Gastrocnemius medialis (tissue), 4 donors: ENCODE measurements around the gene SASH1.

Source experiments
- CTCF ChIP-seq, 5 experiments: fragments of 450-650 bp in 3 of 5; fragments of 200-600 bp in 2 of 5; sonication (generic) in 2 of 5; IDR thresholded peaks in 4 of 5; conservative IDR thresholded peaks in 1 of 5; 1 replicate in 4 of 5; 2 replicates in 1 of 5; pipeline ENCODE4 v1.5.1; 2016 to 2019; ENCODE audit warnings: antibody characterized with exemption in 5 of 5, mild to moderate bottlenecking in 3 of 5, moderate library complexity in 3 of 5
- POLR2A ChIP-seq, 2 donors: fragments of 450-650 bp; IDR thresholded peaks; one replicate each; pipeline ENCODE4 v1.6.1; 2017; ENCODE audit warnings: antibody characterized with exemption in 2 of 2, mild to moderate bottlenecking in 2 of 2, moderate library complexity in 2 of 2

GRCh38 chr6:148502083-148502772 lies 159.6 kb downstream of the SASH1 start:
- TF ChIP-seq CTCF (IDR thresholded peaks at IDR 0.05 in 4 of 5, conservative IDR thresholded peaks at IDR 0.05 in 1 of 5) (no peak), POLR2A (IDR thresholded peaks at IDR 0.05) (peak in 1 of 2 donors; percentile 42)
